NCI-H226 (cell line): ENCODE results near the gene AIG1.
"Not testable (repeated sequence)": the region's sequence is repeated elsewhere in the genome, so short reads cannot be mapped to it uniquely, and the experiment has no call there.

Experiments used
- DNase-seq: peaks from one replicate; pipeline ENCODE4 v3.0.0-alpha.2; 2015

The AIG1 gene

DNA sequence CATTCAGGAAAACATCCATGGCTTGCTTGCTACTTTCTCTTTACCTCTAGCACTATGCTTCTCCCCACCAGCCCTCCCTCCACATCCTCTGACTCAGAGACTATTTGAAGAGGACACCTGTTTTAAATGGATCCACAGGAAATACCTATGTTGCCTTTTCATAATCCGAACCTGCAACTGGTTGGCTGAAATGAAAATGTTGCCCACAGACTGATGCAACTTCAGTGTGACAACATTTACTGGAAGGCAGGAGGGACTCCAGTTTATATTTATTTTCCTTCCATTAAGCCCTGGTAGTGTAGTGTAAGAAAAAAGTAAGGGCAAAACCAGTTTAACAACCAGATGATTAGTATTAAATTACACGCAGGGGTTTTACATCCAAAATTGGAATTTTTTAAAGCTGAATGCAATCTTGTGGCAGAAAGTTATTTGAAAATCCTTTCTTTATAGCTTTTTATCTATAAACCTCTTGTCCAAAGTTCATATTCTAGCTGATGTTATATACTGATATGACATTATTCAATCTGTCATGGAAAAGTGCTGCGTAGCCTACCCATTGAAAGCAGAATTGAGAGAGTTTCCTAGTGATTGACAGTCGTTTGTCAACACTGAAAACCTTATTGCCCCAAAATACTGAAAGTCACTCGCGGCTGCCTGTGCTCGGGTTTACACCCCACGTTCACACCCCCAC lies 881 bp upstream of the AIG1 start:
- peak; percentile 83 for DNase-seq

DNA sequence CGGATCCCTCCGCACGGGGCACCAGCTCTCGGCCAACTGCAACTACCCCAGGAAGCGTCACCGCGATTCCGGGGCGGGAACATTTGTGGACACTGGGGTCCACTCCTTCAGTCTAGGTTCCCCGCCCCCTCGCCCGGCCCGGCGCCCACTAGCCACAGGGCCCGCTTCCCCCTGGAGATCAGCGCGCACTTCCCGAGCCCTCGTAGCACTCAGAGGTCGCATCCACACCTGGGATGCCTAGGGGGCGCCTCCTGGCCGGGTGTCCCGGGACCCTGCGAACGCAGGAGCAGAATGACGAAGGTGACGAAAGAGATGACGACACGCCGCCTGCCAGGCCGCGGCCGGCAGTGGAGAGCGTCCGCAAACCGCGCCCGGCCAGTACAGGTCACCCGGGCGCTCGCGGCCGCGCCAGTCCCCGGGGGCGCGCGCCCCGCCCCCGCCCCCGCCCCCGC lies 309 bp upstream of the AIG1 start:
- peak; percentile 80 for DNase-seq

DNA sequence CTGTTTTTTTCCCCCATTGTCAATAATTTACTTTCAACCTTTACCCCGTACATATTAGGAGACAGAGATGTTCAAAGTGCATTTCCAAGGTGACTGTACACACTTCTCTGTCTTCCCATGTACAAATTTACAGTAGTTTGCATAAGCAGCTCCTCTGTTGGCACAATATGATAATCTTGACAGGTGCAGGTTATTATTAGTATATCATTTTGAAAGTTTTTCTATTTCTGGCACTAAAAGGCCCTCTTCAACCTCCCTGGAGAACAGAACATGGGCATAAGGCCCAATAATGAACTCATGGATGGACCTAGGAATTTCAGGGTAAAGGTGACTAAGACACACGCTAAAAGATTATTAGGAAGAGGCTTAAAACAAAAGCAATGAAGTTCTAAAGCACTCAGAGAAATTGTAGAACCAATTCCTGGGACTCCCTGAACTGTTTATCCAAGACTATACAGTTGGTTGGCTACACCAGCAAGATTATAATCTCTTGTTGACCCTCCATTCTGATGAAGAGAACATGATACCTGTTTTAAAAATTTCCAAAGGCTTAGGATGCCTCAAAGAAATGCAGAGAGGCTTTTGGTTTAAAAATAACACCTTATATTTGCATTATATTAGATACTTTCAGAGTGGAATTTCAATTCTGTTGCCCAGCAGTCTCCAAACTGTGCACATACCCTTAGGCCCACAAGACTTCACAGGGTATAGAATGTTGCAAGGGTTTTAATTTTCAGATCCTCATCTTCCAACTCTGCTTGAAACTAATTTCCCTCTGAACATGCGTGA lies 1.1 kb downstream of the AIG1 start:
- DNase-seq: no peak

DNA sequence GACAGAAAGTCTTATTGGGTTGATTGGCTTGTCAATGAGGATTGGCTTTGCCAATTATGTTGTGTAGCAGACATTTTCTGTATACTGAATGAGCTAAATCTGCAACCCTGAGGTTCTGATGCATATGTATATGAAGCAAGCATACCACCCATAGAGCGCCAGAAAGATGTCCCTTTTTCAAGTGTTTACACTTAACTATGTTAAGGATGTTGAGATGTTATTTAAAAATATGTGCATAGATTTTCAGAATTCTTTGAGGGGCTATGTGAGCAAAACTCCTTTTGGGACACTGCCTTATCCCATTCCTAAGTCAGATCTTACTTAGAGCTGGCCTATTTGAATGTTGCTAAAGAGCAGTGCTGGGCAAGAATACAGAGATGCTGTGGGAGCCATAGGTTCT lies 1.9 kb downstream of the AIG1 start:
- DNase-seq: no peak

DNA sequence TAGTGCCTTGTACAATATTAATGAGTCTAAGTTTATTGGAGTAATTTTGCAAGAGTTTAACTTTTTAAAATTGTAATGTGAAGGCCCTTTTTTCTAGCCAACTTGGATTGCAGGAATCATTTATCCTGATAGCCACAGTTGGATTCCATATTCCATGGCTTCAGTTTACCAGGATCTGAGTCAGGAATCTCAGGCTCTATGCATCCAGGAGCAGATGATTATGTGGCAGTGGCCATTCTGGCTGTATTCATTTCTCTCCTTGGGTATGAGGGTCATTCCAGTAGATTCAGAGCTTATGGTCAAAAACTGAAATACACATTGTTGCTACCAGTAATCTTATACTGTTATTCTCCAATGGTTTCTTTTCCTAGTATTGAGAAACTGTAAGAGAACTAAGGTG lies 2.9 kb downstream of the AIG1 start:
- no peak for DNase-seq

DNA sequence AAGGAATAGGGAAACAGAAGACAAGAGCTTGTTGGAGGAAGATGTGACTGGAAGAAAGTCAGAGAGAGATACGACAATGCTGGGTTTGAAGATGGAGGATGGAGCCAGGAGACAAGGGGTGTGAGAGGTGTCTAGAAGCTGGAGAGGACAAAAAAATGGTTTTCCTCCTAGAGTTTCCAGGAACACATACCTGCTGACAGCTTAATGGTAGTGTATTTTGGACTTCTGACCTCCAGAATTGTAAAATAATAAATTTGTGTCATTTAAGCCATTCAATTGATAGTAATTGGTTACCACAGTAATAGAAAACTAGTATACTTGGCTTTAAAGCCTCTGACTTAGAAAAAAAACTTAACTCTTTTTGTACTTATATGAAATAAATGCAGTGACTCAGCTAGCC lies 3.6 kb downstream of the AIG1 start:
- no peak for DNase-seq

DNA sequence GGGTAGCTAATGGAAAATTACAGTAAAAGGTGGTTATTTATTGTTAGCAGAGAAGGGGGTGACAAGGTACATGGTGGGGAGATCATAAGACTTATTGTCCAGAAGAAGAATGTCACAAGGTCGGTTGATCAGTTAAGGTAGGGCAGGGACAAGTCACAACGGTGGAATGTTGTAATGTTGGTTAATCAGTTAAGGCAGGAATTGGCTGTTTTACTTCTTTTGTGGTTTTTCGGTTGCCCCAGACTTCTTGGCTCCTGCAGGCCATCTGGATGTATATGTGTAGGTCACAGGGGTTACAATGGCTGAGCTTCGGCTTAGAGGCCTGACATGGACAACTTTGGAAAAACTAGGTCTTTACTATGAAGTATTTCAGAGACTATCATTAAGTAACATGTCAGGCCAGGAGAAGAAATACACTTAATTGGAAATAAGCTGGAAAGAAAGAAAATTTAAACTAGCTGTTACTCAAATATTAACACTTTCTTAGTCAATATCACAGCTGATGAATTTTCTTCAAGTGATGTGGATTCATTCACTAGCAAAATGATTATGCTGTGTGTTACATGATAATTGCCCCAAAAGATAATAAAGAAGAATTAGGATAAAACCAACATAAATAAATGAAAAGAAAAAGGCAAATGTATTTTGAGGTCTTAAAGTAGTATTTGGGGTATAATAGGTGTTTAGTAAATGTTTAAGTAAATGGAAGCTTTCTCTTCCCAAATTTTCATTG lies 4.4 kb downstream of the AIG1 start:
- DNase-seq: no peak

DNA sequence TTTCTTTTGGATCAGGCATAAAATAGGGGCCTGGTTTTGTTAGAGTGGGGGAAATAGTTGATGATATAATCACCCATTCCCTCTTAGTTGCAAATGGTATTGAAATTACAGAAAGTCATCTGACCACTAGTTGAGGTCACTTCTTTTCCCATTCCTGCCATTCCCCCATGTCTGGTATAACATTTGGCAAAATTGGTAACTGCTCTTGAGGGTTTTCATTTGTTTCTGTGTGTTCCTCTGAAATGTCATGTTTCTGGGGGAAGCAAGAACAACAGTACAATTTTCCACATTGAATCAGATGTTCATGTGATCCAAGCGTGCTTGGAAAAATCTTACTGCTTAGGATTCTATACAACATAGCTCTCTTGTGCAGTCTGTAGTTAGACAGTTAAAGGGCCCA lies 7.3 kb downstream of the AIG1 start:
- DNase-seq: no peak

DNA sequence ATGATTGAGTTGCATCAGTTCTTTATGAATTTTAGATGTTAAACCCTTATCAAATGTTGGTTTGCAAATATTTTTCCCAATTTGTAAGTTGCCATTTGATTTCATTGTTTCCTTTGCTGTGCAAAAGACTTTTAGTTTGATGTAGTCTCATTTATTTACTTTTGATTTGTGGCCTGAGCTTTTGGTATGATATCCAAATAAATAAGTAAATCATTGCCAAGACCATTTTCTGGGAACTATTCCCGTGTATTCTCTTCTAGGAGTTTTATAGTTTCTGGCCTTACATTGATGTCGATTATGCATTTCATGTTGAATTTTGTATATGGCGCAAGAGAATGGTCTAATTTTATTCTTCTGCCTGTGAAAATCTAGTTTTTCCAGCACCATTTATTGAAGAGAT lies 13.4 kb downstream of the AIG1 start:
- DNase-seq: no peak

DNA sequence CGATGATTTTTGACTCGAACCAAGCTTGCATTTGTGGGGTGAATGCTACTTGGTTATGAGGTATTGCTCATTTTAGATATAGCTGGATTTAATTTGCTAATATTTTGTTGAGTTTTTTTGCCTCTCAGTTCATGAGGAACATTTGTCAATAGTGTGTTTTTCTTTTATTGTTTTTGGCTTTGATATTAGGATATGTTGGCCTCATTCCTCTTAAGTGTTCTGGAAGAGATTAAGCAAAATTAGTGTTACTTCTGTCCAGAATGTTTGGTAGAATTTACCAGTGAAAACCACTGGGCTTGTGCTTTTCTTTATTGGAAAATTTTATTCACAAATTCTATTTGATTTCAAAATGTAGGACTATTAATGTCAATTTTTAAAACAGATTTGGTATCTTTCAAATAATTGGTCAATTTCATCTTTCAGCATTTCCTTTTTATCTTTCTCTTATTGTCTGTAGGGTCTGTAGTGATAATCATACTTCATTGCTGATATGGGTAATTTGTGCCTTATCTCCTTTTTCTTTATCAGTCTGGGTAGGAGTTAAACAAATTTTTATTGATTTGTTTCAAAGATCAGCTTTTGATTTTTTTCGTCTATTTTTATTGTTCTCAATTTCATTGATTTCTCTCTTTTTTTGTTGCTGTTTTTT lies 14.1 kb downstream of the AIG1 start:
- no peak for DNase-seq

DNA sequence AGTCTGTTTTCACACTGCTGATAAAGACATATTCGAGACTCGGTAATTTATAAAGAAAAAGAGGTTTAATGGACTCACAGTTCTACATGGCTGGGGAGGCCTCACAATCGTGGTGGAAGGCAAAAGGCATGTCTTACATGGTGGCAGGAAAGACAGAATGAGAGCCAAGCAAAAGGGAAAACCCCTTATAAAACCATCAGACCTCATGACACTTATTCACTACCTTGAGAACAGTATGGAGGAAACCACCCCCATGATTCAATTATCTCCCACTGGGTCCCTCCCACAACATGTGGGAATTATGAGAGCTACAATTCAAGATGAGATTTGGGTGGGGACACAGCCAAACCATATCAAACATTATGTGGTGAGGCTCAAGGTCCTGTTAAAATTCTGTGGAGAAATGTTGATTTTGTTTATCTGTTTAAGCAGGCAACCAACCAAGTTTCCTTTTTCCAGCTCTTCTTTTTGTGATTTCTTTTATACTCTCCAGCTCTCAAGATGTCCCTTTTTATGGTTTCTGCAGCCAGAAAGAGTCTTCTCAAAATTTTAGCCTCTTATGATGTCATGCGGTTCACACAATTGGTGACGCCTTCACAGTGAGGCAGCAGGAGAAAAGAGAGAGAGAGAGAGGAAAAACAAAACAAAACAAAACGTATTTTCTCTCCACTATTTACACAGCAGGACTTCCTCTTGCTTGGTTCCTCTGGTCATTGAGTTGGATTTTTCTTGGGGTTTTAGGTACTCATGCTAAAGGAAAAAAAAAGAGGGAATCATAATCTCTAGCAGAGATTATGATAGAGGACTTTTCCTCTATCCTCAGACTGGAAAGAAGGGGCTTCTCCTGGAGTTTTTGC lies 18.0 kb downstream of the AIG1 start:
- no peak for DNase-seq

DNA sequence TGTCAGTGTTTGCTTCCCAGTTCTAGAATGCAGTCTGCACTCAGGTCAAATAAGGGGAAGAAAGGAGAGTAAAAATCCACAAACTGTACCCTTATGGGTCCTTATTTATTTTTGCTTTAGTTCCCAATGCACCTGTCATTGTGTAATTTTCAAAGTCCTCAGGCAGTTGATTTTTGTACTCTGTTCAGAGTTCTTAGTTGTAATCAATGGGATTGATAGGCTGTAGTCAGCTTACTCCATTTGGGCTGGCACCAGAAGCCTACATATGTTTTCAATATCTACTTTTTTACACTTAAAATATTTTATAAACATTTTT lies 18.6 kb downstream of the AIG1 start:
- no peak for DNase-seq

DNA sequence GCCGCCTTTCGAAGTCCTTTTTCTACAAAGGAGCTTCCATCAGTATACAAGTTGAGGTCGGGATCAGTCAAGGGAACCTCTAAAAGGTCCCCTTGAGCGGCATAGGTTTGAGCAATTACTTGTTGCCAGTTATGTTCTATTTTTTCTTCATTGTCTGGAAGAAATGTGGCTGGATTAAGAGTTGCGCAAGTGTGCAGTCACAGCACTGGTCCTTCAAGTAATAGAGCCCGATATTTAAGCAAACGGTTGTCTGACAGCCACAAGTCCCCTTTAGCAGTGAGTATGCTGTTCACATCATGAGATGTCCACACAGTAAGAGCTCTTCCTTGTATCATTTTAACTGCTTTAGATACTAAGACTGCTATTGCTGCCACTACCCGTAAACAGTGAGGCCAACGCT lies 21.6 kb downstream of the AIG1 start:
- DNase-seq: not testable (repeated sequence)

DNA sequence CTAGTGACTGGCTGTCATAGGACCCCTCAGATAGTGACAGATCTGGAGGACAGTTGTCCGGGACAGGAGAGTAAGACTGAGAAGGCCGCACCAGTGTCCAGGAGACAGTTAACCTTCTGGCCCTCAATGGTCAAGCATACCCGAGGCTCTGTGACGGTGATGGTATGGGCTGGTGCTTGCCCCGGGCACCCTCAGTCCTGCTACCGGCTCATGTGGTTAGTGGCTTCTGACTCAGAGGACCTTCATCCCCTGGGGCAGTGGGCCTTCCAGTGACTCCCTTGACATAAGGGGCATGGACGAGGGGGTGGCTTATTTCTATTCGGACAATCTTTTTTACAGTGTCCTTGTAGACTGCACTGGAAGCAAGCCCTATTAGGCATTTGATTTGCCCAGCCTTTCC lies 23.3 kb downstream of the AIG1 start:
- not testable (repeated sequence) for DNase-seq

DNA sequence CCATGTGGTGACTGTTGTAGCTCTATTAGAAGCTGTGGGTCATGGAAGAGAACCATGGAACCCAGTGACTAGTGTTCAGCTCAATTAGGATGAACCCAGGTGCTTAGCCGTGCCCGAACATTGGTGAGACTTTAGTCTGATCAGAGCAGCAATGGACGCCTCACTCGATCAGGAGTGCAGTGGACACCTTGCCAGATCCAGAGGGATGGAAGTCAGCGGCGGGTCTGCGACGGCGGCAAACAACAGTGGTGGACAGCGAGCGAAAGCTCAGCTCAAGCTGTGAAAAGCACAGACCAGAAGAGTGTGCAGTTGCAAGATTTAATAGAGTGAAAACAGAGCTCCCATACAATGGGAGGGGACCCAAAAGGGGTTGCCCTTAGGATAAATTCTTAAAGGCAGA lies 26.6 kb downstream of the AIG1 start:
- not testable (repeated sequence) for DNase-seq

DNA sequence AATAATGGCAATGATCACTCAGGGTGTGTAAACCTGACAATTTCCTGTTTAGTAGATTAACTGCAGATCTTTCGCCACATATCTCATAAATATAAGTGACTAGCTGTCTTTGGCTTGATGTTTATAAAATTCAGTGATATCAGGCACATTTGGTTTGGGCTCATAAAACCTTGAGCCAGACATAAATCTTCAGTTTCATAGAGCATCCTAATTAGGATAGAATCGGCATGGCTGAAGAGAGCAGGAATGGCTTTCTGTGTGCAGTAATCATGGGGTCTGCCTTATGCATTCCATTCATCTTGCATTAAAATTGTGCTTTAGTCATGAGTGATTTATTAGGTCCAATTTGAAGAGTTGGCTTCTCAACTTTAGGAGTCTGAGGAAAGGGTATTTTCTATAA lies 27.2 kb downstream of the AIG1 start:
- no peak for DNase-seq

DNA sequence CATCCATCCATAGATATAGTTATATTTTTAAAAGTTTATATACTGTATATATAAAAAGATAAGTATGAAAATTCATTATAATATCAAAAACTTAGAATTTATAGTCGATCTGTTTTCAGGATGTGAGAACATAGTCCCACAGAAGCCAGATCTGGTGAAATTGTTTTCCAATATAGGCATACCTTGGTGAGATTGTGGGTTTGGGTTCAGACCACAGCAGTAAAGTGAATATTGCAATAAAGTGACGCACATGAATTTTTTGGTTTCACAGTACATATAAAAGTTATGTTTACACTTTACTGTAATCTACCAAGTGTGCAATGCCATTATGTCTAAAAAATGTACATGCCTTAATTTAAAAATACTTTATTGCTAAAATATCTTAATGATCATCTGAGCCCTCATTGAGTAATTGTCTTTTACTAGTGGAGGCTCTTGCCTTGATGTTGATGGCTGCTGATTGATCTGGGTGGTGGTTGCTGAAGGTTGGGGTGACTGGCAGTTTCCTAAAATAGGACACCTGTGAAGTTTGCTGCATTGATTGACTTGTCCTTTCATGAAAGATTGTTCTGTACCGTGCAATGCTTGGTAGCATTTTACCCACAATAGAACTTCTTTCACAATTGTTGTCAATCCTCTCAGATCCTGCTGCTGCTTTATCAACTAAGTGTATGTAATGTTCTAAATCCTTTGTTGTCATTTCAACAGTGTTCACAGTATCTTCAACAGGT lies 29.8 kb downstream of the AIG1 start:
- no peak for DNase-seq

DNA sequence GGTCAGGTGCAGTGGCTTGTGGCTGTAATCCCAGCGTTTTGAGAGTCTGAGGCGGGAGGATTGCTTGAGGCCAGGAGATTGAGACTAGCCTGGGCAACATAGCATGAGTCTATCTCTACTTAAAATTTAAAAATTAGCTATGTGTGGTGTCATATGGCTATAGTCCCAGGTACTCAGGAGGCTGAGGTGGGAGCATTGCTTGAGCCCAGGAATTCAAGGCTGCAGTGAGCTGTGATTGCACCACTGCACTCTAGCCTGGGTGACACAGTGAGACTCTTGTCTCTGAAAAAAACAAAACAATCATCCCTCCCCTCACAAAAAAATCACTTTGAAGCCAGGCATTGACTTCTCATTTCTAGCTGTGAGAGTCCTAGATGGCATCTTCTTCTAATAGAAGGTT lies 32.1 kb downstream of the AIG1 start:
- no peak for DNase-seq

DNA sequence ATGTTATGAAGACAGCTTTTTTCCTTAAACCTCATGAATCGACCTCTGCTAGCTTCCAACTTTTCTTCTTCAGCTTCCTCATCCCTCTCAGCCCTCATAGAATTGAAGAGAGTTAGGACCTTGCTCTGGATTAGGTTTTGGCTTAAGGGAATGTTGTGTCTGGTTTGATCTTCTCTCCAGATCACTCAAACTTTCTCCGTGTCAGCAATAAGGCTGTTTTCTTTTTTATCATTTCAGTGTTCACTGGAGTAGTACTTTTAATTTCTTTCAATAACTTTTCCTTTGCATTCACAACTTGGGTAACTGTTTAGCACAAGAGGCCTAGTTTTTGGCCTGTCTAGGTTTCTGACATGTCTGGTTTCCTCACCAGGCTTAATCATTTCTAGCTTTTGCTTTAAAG lies 32.6 kb downstream of the AIG1 start:
- no peak for DNase-seq

DNA sequence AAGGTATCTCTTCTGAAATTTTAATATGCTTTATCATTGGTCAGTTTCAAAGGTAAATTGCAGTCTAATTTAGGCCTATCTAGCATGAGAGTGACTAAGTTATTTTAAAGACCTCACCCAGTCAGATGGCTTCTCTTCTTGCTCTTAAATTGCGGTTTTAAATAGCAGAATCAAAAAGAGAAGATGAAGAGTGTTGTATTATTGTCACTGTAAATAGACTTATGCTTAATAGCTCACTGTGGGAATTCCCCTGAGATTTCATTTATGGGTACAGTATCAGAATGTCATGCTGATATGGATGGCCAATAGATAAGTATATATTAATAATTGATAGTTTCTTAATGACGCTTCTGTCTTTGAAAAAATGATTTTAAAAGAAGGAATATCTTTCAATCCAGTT lies 35.7 kb downstream of the AIG1 start:
- DNase-seq: no peak

DNA sequence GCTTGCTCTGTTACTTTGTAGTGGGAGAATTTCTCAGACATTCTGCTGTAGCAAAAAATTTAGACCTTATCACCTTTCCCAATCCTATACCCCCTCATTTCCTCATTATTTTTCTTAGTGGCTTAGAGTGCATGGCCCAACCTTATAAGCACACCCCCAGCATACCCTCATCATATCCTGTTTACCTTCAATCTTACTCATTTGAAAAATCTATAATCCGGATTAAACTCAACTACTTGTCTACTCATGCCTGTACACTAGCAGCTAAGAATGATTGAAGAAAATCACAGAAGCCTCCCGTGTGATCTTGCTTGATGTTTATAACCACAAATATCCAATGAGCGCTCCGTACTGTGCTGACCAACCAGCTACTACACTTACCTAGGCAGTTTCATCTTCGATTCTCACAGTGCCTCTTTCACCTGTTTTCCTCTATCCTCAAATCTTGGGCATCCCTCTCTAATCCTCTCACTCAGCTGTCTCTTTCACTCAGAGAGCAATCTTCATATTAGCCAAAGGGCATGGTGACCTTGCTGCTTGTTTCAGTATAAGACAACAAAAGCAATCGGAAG lies 36.6 kb downstream of the AIG1 start:
- DNase-seq: no peak
